Neural progenitor cell (in vitro differentiated cells): Measurements from ENCODE around the gene TSPAN18. TPM values are rescaled to one million over a fixed set of nuclear protein-coding genes. Genes with fewer than 3 reads are reported as not detected.

ENCODE experiments used
- DNase-seq: peaks from one replicate; pipeline ENCODE4 v3.0.0-alpha.2; 2016; ENCODE audit warnings: low spot score
- H2AFZ ChIP-seq: fragments of 200-600 bp; sonication (generic); replicated peaks from 2 replicates; pipeline ENCODE4 v1.6.1; 2016; ENCODE audit warnings: antibody characterized with exemption
- H3F3A ChIP-seq: fragments of 200-600 bp; sonication (generic); 2 replicates; pipeline ENCODE4 v1.6.1; 2016; ENCODE audit warnings: antibody characterized with exemption, low read depth
- H3K27ac ChIP-seq: fragments of 200-600 bp; sonication (generic); 2 replicates; pipeline ENCODE4 v1.5.1; 2016; ENCODE audit warnings: mild to moderate bottlenecking
- H3K27me3 ChIP-seq: fragments of 200-600 bp; sonication (generic); 2 replicates; pipeline ENCODE4 v1.6.1; 2016; ENCODE audit warnings: mild to moderate bottlenecking, moderate library complexity
- H3K36me3 ChIP-seq: fragments of 200-600 bp; sonication (generic); 2 replicates; pipeline ENCODE4 v1.5.1; 2016
- H3K4me1 ChIP-seq: fragments of 200-600 bp; sonication (generic); 2 replicates; pipeline ENCODE4 v1.6.1; 2016; ENCODE audit warnings: mixed run types
- H3K4me2 ChIP-seq: fragments of 200-600 bp; sonication (generic); 2 replicates; pipeline ENCODE4 v1.6.1; 2016
- H3K4me3 ChIP-seq: fragments of 200-600 bp; sonication (generic); 2 replicates; pipeline ENCODE4 v1.5.1; 2016
- H3K79me2 ChIP-seq: fragments of 200-600 bp; sonication (generic); 2 replicates; pipeline ENCODE4 v1.6.1; 2016; ENCODE audit warnings: low read depth
- H3K9ac ChIP-seq: fragments of 200-600 bp; sonication (generic); 2 replicates; pipeline ENCODE4 v1.6.1; 2016
- H3K9me3 ChIP-seq: fragments of 200-600 bp; sonication (generic); 2 replicates; pipeline ENCODE4 v1.5.1; 2016; ENCODE audit warnings: low read depth
- H4K20me1 ChIP-seq: fragments of 200-600 bp; sonication (generic); 2 replicates; pipeline ENCODE4 v1.6.1; 2016; ENCODE audit warnings: low read depth
- H3K27ac Mint-ChIP-seq: 3 replicates; pipeline ENCODE4 v1.8.0; 2021; ENCODE audit warnings: mixed read lengths
- H3K27me3 Mint-ChIP-seq: 2 replicates; pipeline ENCODE4 v1.8.0; 2022; ENCODE audit warnings: low read depth, mild to moderate bottlenecking, inconsistent platforms, moderate library complexity, mixed read lengths; ENCODE audit not compliant: insufficient read depth
- H3K36me3 Mint-ChIP-seq: 3 replicates; pipeline ENCODE4 v1.8.0; 2021; ENCODE audit warnings: mixed read lengths
- H3K4me1 Mint-ChIP-seq: 3 replicates; pipeline ENCODE4 v1.8.0; 2021; ENCODE audit warnings: mixed read lengths
- H3K4me3 Mint-ChIP-seq: 3 replicates; pipeline ENCODE4 v1.8.0; 2021; ENCODE audit warnings: mild to moderate bottlenecking, moderate library complexity, mixed read lengths
- H3K9me3 Mint-ChIP-seq: 3 replicates; pipeline ENCODE4 v1.8.0; 2020; ENCODE audit warnings: mixed read lengths
- CTCF ChIP-seq: fragments of 200-600 bp; sonication (generic); IDR thresholded peaks from 2 replicates; pipeline ENCODE4 v1.5.1; 2017; ENCODE audit warnings: antibody characterized with exemption, mild to moderate bottlenecking
- EZH2 ChIP-seq: fragments of 200-600 bp; sonication (generic); IDR thresholded peaks from 2 replicates; pipeline ENCODE4 v1.6.1; 2017; ENCODE audit warnings: antibody characterized with exemption, mild to moderate bottlenecking, moderate library complexity
- EZH2phosphoT487 ChIP-seq: fragments of 200-600 bp; sonication (generic); IDR thresholded peaks from 2 replicates; pipeline ENCODE4 v1.6.1; 2017; ENCODE audit warnings: antibody characterized with exemption
- total RNA-seq: library from RNA; depleted of rRNA; stranded (reverse); fragments of >200 nt; gene quantifications from 2 replicates; pipeline ENCODE4 v1.2.3, GENCODE V29; 2015; ENCODE audit warnings: low replicate concordance

The TSPAN18 gene
- total RNA-seq, 1 donor from 2014 or later = 16.5 TPM

DNA sequence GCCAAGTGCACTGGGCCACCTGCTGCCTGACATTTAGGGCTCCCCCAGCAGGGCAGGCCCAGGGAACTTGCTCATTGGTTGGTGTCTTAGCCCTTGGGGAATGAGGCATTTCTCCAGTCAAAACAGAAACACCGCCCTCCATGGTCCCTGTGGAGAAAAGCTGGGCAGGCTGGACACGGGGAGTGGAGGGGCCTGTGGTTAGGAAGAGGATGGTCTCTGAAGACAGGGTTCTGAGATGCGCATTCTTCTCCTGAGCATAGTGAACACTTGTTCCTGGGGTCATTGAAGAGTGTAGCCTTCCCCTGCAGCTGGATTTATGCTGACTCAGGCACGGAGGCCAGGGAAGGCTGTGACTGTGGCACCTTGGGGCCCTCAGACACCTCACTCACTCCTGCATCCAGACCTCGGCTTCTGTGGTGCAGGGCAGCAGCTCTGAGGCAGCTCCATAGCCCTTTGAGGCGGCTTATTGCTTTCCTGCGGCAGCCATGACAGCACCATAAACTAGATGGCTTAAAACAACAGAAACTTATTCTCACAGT is 8.2 kb downstream of the TSPAN18 start:
- Histone ChIP-seq H3K4me3 (no peak overlapping the region), H3K36me3 (no peaks in the 10 kb centered on the region), H3K9me3 (no peaks in the 10 kb centered on the region), H4K20me1 (peaks cover 68% of the 10 kb centered on the region), H3K4me1 (peaks cover 44% of the 10 kb centered on the region), H3K27ac (no peak overlapping the region), H3K27me3 (no peaks in the 10 kb centered on the region), H3K79me2 (peaks cover 59% of the 10 kb centered on the region), H3K4me2 (no peak overlapping the region), H3K9ac (no peak overlapping the region), H2AFZ (no peak overlapping the region), H3F3A (peaks cover 5% of the 10 kb centered on the region)
- peaks cover 5% of the 10 kb centered on the region for H3K27me3 Mint-ChIP-seq
- TF ChIP-seq EZH2phosphoT487 (no peak), CTCF (no peak), EZH2 (no peak)
- no peak overlapping the region for H3K27ac Mint-ChIP-seq
- no peaks in the 10 kb centered on the region for H3K9me3 Mint-ChIP-seq
- H3K36me3 Mint-ChIP-seq = peaks cover 27% of the 10 kb centered on the region
- H3K4me1 Mint-ChIP-seq = peaks cover 79% of the 10 kb centered on the region
- no peak for DNase-seq
- H3K4me3 Mint-ChIP-seq = no peak overlapping the region

- H4K20me1 ChIP-seq = peaks cover 77% of the 10 kb centered on the region
- no peak overlapping the region for H3K27ac ChIP-seq
- TF ChIP-seq EZH2 = no peak
- TF ChIP-seq CTCF = no peak
- TF ChIP-seq EZH2phosphoT487 = no peak
- peaks cover 23% of the 10 kb centered on the region for H3K36me3 Mint-ChIP-seq
- no peak overlapping the region for H2AFZ ChIP-seq
- H3K4me1 ChIP-seq = peaks cover 36% of the 10 kb centered on the region
- no peak overlapping the region for H3K4me3 ChIP-seq
- H3K4me2 ChIP-seq = no peak overlapping the region
- no peaks in the 10 kb centered on the region for H3K27me3 ChIP-seq
- H3K27ac Mint-ChIP-seq = peak overlapping the region; percentile 66
- H3K4me1 Mint-ChIP-seq = peaks cover 78% of the 10 kb centered on the region
- H3K79me2 ChIP-seq = peaks cover 43% of the 10 kb centered on the region
- H3K9me3 Mint-ChIP-seq = no peaks in the 10 kb centered on the region
- no peaks in the 10 kb centered on the region for H3F3A ChIP-seq
- peaks cover 5% of the 10 kb centered on the region for H3K27me3 Mint-ChIP-seq
- no peaks in the 10 kb centered on the region for H3K36me3 ChIP-seq
- no peak for DNase-seq
- H3K9me3 ChIP-seq = no peaks in the 10 kb centered on the region
- no peak overlapping the region for H3K4me3 Mint-ChIP-seq
- H3K9ac ChIP-seq = no peak overlapping the region
These were observed 10.0 kb downstream of the TSPAN18 start for GRCh38 chr11:44736791-44737190.

GRCh38 chr11:44737245-44738085 is 10.7 kb downstream of the TSPAN18 start:
- no peaks in the 10 kb centered on the region for H3K27me3 ChIP-seq
- no peaks in the 10 kb centered on the region for H3F3A ChIP-seq
- no peaks in the 10 kb centered on the region for H3K9me3 ChIP-seq
- no peak overlapping the region for H3K4me3 ChIP-seq
- Mint-ChIP-seq H3K27ac (peak overlapping the region; percentile 66), H3K9me3 (no peaks in the 10 kb centered on the region), H3K27me3 (peaks cover 5% of the 10 kb centered on the region), H3K36me3 (peaks cover 19% of the 10 kb centered on the region), H3K4me1 (peaks cover 82% of the 10 kb centered on the region), H3K4me3 (peak overlapping the region; percentile 6)
- H2AFZ ChIP-seq = no peak overlapping the region
- H3K9ac ChIP-seq = no peak overlapping the region
- H3K27ac ChIP-seq = no peak overlapping the region
- H3K4me2 ChIP-seq = no peak overlapping the region
- no peaks in the 10 kb centered on the region for H3K36me3 ChIP-seq
- TF ChIP-seq EZH2phosphoT487 (no peak), CTCF (no peak), EZH2 (no peak)
- H4K20me1 ChIP-seq = peaks cover 77% of the 10 kb centered on the region
- no peak for DNase-seq
- peaks cover 34% of the 10 kb centered on the region for H3K4me1 ChIP-seq
- peaks cover 36% of the 10 kb centered on the region for H3K79me2 ChIP-seq
